SK-MEL-5 (cell line): Measurements from ENCODE around the gene KCNG2. TPM values are rescaled to one million over a fixed set of nuclear protein-coding genes. Genes with fewer than 3 reads are reported as not detected.

Source experiments
- DNase-seq: peaks from one replicate; pipeline ENCODE4 v3.0.0-alpha.2; 2016; ENCODE audit warnings: low read depth, low spot score
- in situ Hi-C: cut with HindIII; loops from 2 replicates; pipeline ENCODE4 v1.10.0; 2016; ENCODE audit warnings: low sequenced_read_pairs, high pct_unique_total_duplicates, low pct_unique_long_range_greater_than_20kb
- total RNA-seq: library from RNA; depleted of rRNA; stranded (reverse); fragments of >200 nt; shearing (Covaris generic); gene quantifications from 2 replicates; pipeline ENCODE4 v1.2.3, GENCODE V29; 2014; rRNA removed

KCNG2 gene
- total RNA-seq, 1 experiment from 2014 or later, result not detected

DNA sequence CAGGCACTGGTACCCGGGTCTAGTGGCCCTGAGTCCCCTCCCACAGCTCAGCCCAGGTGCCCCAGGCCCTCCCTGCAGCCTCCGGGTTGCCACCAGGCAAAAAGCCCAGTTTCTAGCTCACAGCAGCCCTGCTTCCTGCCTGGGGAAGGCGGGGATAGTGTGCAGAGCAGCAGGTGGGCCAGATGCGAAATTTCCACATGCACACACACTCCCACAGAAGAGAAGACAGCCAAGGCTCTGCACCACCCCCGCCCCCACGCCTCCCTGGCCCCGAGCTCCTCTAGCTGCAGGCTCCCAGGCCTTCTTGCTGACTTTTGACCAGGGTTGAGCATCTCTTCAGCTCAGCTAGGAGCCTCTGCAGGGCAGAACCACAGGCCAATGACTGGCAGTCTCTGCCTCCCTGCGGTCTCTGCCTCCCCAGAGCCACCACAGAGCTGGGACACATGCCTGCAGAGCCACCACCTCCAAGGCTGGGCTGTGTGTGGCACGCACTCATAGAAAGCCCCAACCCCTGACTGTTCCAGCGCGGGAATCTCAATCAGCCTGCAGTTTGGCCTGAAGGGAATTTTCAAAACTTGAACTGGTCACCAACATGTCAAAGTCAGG lies 146.5 kb downstream of the KCNG2 start:
- in situ Hi-C loops, result no loop called here
- no peak for DNase-seq

GRCh38 chr18:79944746-79945117 lies 147.0 kb downstream of the KCNG2 start:
- in situ Hi-C loops, result no loop called here
- DNase-seq, result no peak

DNA sequence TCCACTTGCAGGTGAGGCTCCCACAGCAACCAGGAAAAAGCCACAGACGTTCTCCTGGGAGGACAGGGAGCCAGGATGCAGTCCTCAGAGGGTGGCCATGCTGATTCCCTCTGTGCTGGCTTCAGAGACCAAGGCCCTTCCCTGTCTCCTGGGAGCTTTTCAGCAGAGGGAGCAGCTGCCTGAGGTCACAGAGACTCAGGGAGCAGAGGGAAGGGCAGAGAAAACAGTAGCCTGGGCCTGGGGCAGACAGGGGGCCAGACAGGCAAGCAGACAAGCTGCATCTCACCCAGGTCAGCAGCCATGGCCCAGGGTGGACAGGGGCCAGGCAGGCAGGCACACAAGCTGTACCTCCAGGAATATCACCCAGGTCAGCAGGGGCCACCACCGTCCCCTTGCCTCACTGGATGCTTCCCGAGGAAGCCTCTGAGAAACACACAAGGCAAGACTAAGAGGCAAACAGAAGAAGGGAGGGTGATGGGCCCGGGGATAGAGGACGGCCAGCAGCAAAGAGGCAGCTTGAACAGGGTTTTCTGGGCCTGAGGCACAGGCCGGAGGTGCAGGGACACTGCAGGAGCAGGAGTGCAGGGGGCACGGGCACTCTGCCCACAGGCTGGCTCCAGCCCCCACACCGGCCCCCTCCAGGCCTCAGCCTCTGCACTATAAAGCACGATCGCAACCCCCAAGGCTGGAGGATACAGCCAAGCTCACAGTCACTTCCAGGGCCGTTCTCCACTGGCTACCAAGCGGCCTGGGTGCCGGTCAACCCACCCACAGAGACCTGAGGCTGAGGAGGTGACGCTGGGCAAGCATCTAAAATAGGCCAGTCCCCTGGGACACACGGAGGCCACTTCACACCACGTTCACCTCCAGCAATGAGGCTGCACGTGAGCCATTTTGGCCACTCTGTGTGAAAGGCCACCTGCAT lies 147.6 kb downstream of the KCNG2 start:
- DNase-seq, result no peak
- in situ Hi-C loops, result no loop called here

DNA sequence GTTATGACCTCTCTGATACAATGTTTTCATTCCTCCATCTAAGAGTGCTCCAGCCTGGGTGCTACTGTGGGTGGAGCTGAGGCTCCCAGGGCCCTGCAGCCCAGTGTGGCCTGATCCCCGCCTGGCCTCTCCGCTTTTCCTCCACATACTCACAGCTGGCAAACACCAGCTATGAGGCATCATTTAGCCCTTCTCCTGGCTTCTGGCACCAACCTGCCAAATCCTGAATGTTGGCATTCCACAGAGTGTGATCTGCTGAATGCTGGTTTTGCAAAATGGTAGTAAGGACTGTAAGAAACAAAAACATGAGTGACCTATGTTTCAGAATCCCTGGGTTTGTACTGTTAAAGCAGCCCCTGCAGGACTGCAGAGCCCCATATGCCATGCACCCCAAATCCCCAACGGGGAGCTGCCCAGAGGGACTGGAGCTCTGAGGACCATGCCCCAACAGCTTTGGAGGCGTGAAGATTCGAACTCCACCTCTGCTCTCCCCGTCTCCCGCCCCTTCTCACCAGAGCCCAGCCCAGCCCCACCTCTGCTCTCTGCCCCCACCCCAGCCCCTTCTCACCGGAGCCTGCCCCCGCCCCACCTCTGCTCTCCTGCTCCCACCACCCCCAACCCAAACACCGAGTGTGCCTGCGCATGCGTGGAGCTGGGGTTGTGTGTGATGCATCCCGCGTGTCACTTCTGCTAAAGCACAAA lies 149.5 kb downstream of the KCNG2 start:
- no peak for DNase-seq
- in situ Hi-C loops, result no loop called here

DNA sequence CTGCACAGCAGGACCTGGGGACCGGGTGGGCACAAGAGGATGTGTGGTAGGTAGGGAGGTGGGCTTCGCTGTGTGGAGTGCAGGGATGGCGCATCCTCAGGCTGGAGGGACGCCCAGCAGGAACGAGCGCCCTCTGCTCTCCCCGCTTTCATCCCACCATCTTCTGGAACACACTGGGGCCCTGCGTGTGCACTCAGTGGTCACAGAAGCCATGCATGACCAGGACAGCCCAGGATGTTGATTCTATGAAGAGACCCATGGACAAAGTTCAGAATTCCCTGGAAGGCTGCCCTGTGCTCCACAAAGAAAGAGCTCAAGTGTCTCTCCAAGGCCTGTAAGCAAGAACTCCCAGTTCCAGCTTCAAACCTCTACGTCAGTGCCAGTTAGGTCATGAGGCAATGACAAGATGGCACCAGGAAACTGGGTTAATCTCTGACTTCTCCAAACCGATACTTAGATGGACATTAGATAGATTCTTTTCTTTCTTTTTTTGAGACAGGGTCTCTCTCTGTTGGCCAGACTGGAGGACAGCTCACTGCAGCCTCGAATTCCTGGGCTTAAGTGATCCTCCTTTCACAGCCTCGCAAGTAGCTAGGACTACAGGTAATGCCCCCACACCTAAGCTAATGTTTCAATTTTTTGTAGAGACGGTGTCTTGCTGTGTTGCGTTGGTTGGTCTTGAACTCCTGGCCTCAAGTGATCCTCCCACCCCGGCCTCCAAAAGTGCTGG lies 150.3 kb downstream of the KCNG2 start:
- in situ Hi-C loops, result no loop called here
- no peak for DNase-seq

GRCh38 chr18:79948719-79949411 lies 151.1 kb downstream of the KCNG2 start:
- in situ Hi-C loops, result no loop called here
- DNase-seq, result no peak

Other genes starting within 250 kb of the KCNG2 start
- 17.6 and 21.6 TPM in 2 replicates for gene CTDP1, start 118.1 kb upstream of the KCNG2 start, total RNA-seq
- 16.9 and 18.3 TPM in 2 replicates for gene SLC66A2, start 153.7 kb downstream of the KCNG2 start, total RNA-seq
- 23.4 and 28.1 TPM in 2 replicates for gene HSBP1L1, start 166.7 kb downstream of the KCNG2 start, total RNA-seq
- gene TXNL4A, start 190.6 kb downstream of the KCNG2 start, total RNA-seq, result 126 and 158 TPM in 2 replicates
- 33.2 and 33.7 TPM in 2 replicates for gene RBFA, start 236.5 kb downstream of the KCNG2 start, total RNA-seq